A549 (cell line): ENCODE measurements around the gene TEKT5. TPM values are rescaled to one million over a fixed set of nuclear protein-coding genes. Genes with fewer than 3 reads are reported as not detected.
A peak's percentile ranks its signal among the peaks of the same experiment; 100 is the strongest.

Experiments used
- CBX8 ChIP-seq: fragments of 200-600 bp; sonication (generic); IDR thresholded peaks from 2 replicates; pipeline ENCODE4 v1.6.1; 2016
- CEBPB ChIP-seq, 2 experiments: fragments of >200 bp in 1 of 2; sonication (Bioruptor Twin) in 1 of 2; formaldehyde crosslinking in 1 of 2; IDR thresholded peaks; 2 replicates each; pipeline ENCODE4 v1.6.1; 2012 to 2016
- CHD2 ChIP-seq: fragments of 150-350 bp; IDR thresholded peaks from 2 replicates; pipeline ENCODE4 v1.6.1; 2014; ENCODE audit warnings: low read length; ENCODE audit not compliant: partially characterized antibody
- CHD4 ChIP-seq: fragments of 200-600 bp; sonication (generic); IDR thresholded peaks from 2 replicates; pipeline ENCODE4 v1.6.1; 2016; ENCODE audit warnings: antibody characterized with exemption, mild to moderate bottlenecking, borderline replicate concordance
- E2F6 ChIP-seq: IDR thresholded peaks from 2 replicates; pipeline ENCODE4 v1.6.1; 2012; ENCODE audit warnings: low read depth, borderline replicate concordance
- EHF ChIP-seq: fragments of 250-450 bp; sonication (Bioruptor Pico); IDR thresholded peaks from 2 replicates; pipeline ENCODE4 v1.5.0; 2020; ENCODE audit warnings: mild to moderate bottlenecking
- EP300 ChIP-seq, 2 experiments: fragments of >200 bp; sonication (Bioruptor Twin); formaldehyde crosslinking; IDR thresholded peaks; 2 replicates in 1 of 2; 3 replicates in 1 of 2; pipeline ENCODE4 v1.6.1; 2016 to 2017
- FOSL2 ChIP-seq, 2 experiments: fragments of 450-650 bp in 1 of 2; fragments of >200 bp in 1 of 2; sonication (Bioruptor Twin) in 1 of 2; formaldehyde crosslinking; IDR thresholded peaks; 2 replicates each; pipeline versions ENCODE4 v1.5.0 to v1.6.1; 2016 to 2020; ENCODE audit warnings: mild to moderate bottlenecking in 1 of 2, moderate library complexity in 1 of 2
- FOXS1 ChIP-seq: fragments of 250-450 bp; sonication (Bioruptor Pico); IDR thresholded peaks from 2 replicates; pipeline ENCODE4 v1.5.0; 2020; ENCODE audit warnings: mild to moderate bottlenecking, moderate library complexity
- GATA3 ChIP-seq: IDR thresholded peaks from 2 replicates; pipeline ENCODE4 v1.6.1; 2012; ENCODE audit warnings: borderline replicate concordance
- HDAC2 ChIP-seq: fragments of 200-600 bp; sonication (generic); IDR thresholded peaks from 2 replicates; pipeline ENCODE4 v1.6.1; 2016
- HEYL ChIP-seq: fragments of 250-450 bp; sonication (Bioruptor Pico); IDR thresholded peaks from 2 replicates; pipeline ENCODE4 v1.8.0; 2021; ENCODE audit warnings: mild to moderate bottlenecking, moderate library complexity
- HOXB13 ChIP-seq: fragments of 250-450 bp; sonication (Bioruptor Pico); IDR thresholded peaks from 2 replicates; pipeline ENCODE4 v1.5.0; 2020; ENCODE audit warnings: low read depth, mild to moderate bottlenecking, moderate library complexity
- JUN ChIP-seq, 2 experiments: fragments of >200 bp; sonication (Bioruptor Twin); formaldehyde crosslinking; IDR thresholded peaks; 2 replicates in 1 of 2; 3 replicates in 1 of 2; pipeline ENCODE4 v1.6.1; 2016 to 2017
- JUNB ChIP-seq: fragments of >200 bp; sonication (Bioruptor Twin); formaldehyde crosslinking; IDR thresholded peaks from 2 replicates; pipeline ENCODE4 v1.6.1; 2016
- KDM1A ChIP-seq: fragments of 200-600 bp; sonication (generic); IDR thresholded peaks from 2 replicates; pipeline ENCODE4 v1.6.1; 2016; ENCODE audit warnings: low read depth, mild to moderate bottlenecking
- KDM5A ChIP-seq: fragments of 200-600 bp; sonication (generic); IDR thresholded peaks from 2 replicates; pipeline ENCODE4 v1.6.1; 2016; ENCODE audit warnings: antibody characterized with exemption, mild to moderate bottlenecking
- MAFK ChIP-seq: fragments of 450-650 bp; IDR thresholded peaks from 2 replicates; pipeline ENCODE4 v1.6.1; 2014; ENCODE audit not compliant: partially characterized antibody
- MAX ChIP-seq: IDR thresholded peaks from 2 replicates; pipeline ENCODE4 v1.6.1; 2012
- NPAS2 ChIP-seq: fragments of 250-450 bp; sonication (Bioruptor Pico); IDR thresholded peaks from 2 replicates; pipeline ENCODE4 v1.8.0; 2022; ENCODE audit warnings: mild to moderate bottlenecking, moderate library complexity, borderline replicate concordance
- POLR2A ChIP-seq: IDR thresholded peaks from 2 replicates; pipeline ENCODE4 v1.6.1; 2012; ENCODE audit warnings: mild to moderate bottlenecking, low read length
- POLR2AphosphoS2 ChIP-seq: conservative IDR thresholded peaks from 2 replicates; pipeline ENCODE4 v1.6.1; 2012; ENCODE audit warnings: low read length, improper control_type of control experiment, inconsistent platforms
- RCOR1 ChIP-seq: fragments of 150-350 bp; IDR thresholded peaks from 2 replicates; pipeline ENCODE4 v1.6.1; 2014; ENCODE audit warnings: antibody characterized with exemption, low read length, low read depth
- RFX5 ChIP-seq: fragments of 450-650 bp; IDR thresholded peaks from 2 replicates; pipeline ENCODE4 v1.7.1; 2014; ENCODE audit warnings: antibody characterized with exemption, mild to moderate bottlenecking, moderate library complexity
- SMC3 ChIP-seq: fragments of >200 bp; sonication (Bioruptor Twin); formaldehyde crosslinking; IDR thresholded peaks from 3 replicates; pipeline ENCODE4 v1.6.1; 2018; ENCODE audit warnings: inconsistent platforms
- TFCP2L1 ChIP-seq: fragments of 250-450 bp; sonication (Bioruptor Pico); IDR thresholded peaks from 2 replicates; pipeline ENCODE4 v1.5.0; 2021; ENCODE audit warnings: mild to moderate bottlenecking
- USF2 ChIP-seq: fragments of 450-650 bp; IDR thresholded peaks from 2 replicates; pipeline ENCODE4 v1.6.1; 2014; ENCODE audit warnings: antibody characterized with exemption
- ZC3H11A ChIP-seq: fragments of 450-650 bp; IDR thresholded peaks from 2 replicates; pipeline ENCODE4 v1.6.1; 2014; ENCODE audit warnings: antibody characterized with exemption, mild to moderate bottlenecking
- ZFP36 ChIP-seq: fragments of 450-650 bp; IDR thresholded peaks from 2 replicates; pipeline ENCODE4 v1.6.1; 2014; ENCODE audit warnings: borderline replicate concordance; ENCODE audit not compliant: partially characterized antibody
- ZSCAN20 ChIP-seq: fragments of 250-450 bp; sonication (Bioruptor Pico); IDR thresholded peaks from 2 replicates; pipeline ENCODE4 v1.8.0; 2022; ENCODE audit warnings: mild to moderate bottlenecking, moderate library complexity
- polyA plus RNA-seq, 4 experiments: library from polyadenylated mRNA; depleted of rRNA in 3 of 4; stranded (reverse); fragments of >200 nt; fragmentation: RNase III in 1 of 4; extraction: RNeasy Plus Mini Kit Qiagen cat#74134 plus additional on column Dnase treatment in 1 of 4; gene quantifications; 2 replicates in 3 of 4; 3 replicates in 1 of 4; pipeline ENCODE4 v1.2.3, GENCODE V29; 2011 to 2017
- TF ChIP-seq, protein P1 (sequence below): fragments of >200 bp; sonication (Bioruptor Twin); formaldehyde crosslinking; IDR thresholded peaks from 3 replicates; pipeline ENCODE4 v1.6.1; 2016
- TF ChIP-seq, protein P2 (sequence below): fragments of >200 bp; sonication (Bioruptor Twin); formaldehyde crosslinking; IDR thresholded peaks from 3 replicates; pipeline ENCODE4 v1.5.1; 2016

TEKT5 gene
- polyA plus RNA-seq, 2 of the 4 experiments (the other 2 are of a cell fraction), result 0.14 TPM; not detected in 1

GRCh38 chr16:10743610-10744369 lies 49.1 kb upstream of the TEKT5 start, which contains the start of gene NUBP1 (continued):
- peak; percentile 93 for TF ChIP-seq E2F6
- TF ChIP-seq HDAC2, result no peak
- TF ChIP-seq NPAS2 (CRISPR knock-in tag), result no peak
- TF ChIP-seq SMC3, result no peak
- TF ChIP-seq HOXB13 (CRISPR knock-in tag), result no peak
- no peak for TF ChIP-seq HEYL (CRISPR knock-in tag)
- TF ChIP-seq ZSCAN20 (CRISPR knock-in tag), result no peak
- TF ChIP-seq ZC3H11A, result no peak
- TF ChIP-seq JUN (IDR thresholded peaks at IDR 0.05), result peak; percentile 65 to 90; a peak in 3 of 5 replicates
- no peak for TF ChIP-seq KDM5A
- TF ChIP-seq RCOR1, result no peak
- peak; percentile 93 for TF ChIP-seq MAX
- TF ChIP-seq, protein P1, sequence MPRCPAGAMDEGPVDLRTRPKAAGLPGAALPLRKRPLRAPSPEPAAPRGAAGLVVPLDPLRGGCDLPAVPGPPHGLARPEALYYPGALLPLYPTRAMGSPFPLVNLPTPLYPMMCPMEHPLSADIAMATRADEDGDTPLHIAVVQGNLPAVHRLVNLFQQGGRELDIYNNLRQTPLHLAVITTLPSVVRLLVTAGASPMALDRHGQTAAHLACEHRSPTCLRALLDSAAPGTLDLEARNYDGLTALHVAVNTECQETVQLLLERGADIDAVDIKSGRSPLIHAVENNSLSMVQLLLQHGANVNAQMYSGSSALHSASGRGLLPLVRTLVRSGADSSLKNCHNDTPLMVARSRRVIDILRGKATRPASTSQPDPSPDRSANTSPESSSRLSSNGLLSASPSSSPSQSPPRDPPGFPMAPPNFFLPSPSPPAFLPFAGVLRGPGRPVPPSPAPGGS, result peak; percentile 70; the same call in 2 of the 3 replicates
- no peak for TF ChIP-seq EP300 (IDR thresholded peaks at IDR 0.05)
- TF ChIP-seq JUNB, result no peak
- TF ChIP-seq POLR2A, result peak; percentile 72
- TF ChIP-seq MAFK, result peak; percentile 89
- TF ChIP-seq FOSL2 (IDR thresholded peaks at IDR 0.05), result no peak
- 0 out of 2 replicates have a peak, but pooled peaks have one; percentile 10 for TF ChIP-seq FOSL2 (CRISPR knock-in tag; IDR thresholded peaks at IDR 0.05)
- TF ChIP-seq GATA3, result no peak
- no peak for TF ChIP-seq KDM1A
- TF ChIP-seq, protein P2, sequence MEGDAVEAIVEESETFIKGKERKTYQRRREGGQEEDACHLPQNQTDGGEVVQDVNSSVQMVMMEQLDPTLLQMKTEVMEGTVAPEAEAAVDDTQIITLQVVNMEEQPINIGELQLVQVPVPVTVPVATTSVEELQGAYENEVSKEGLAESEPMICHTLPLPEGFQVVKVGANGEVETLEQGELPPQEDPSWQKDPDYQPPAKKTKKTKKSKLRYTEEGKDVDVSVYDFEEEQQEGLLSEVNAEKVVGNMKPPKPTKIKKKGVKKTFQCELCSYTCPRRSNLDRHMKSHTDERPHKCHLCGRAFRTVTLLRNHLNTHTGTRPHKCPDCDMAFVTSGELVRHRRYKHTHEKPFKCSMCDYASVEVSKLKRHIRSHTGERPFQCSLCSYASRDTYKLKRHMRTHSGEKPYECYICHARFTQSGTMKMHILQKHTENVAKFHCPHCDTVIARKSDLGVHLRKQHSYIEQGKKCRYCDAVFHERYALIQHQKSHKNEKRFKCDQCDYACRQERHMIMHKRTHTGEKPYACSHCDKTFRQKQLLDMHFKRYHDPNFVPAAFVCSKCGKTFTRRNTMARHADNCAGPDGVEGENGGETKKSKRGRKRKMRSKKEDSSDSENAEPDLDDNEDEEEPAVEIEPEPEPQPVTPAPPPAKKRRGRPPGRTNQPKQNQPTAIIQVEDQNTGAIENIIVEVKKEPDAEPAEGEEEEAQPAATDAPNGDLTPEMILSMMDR, result no peak
- no peak for TF ChIP-seq FOXS1 (CRISPR knock-in tag)
- TF ChIP-seq USF2, result peak; percentile 26
- peak; percentile 51; the same call in 1 of the 2 replicates for TF ChIP-seq TFCP2L1 (CRISPR knock-in tag)
- no peak for TF ChIP-seq EHF (CRISPR knock-in tag)
- no peak for TF ChIP-seq CEBPB (IDR thresholded peaks at IDR 0.05)
- TF ChIP-seq CBX8, result no peak
- TF ChIP-seq CHD2, result no peak
- TF ChIP-seq POLR2AphosphoS2, result no peak
- no peak for TF ChIP-seq CHD4
- TF ChIP-seq ZFP36, result no peak
- no peak for TF ChIP-seq RFX5
